Right lobe of liver (tissue), 6 donors: ENCODE measurements around the gene LHFPL2. TPM values are rescaled to one million over a fixed set of nuclear protein-coding genes. Genes with fewer than 3 reads are reported as not detected.
A peak's percentile ranks its signal among the peaks of the same experiment; 100 is the strongest.

Source experiments
- ATAC-seq, 4 donors: fragments of 200-7000 bp; cut with Tn5 transposase; one replicate each; pipeline ENCODE4 v1.9.1; 2020; ENCODE audit warnings: mild to moderate bottlenecking in 4 of 4, moderate library complexity in 4 of 4
- DNase-seq, 3 donors: peaks; one replicate each; pipeline ENCODE4 v3.0.0-alpha.2; 2020
- H3K27ac ChIP-seq, 3 donors: fragments of 200-600 bp; one replicate each; pipeline ENCODE4 v1.8.0; 2022
- H3K27me3 ChIP-seq, 2 donors: fragments of 200-600 bp; one replicate each; pipeline ENCODE4 v1.8.0; 2022
- H3K36me3 ChIP-seq, 4 donors: fragments of 200-600 bp; sonication (generic) in 1 of 4; one replicate each; pipeline versions ENCODE4 v1.5.1 to v1.8.0; 2017 to 2022; ENCODE audit warnings: control low read depth in 1 of 4
- H3K4me1 ChIP-seq, 4 donors: fragments of 200-600 bp; sonication (generic) in 1 of 4; one replicate each; pipeline versions ENCODE4 v1.5.1 to v1.8.0; 2017 to 2022; ENCODE audit warnings: control low read depth in 1 of 4
- H3K4me3 ChIP-seq, 3 donors: fragments of 200-600 bp; one replicate each; pipeline ENCODE4 v1.8.0; 2022
- H3K9me3 ChIP-seq, 4 donors: fragments of 200-600 bp; sonication (generic) in 1 of 4; one replicate each; pipeline versions ENCODE4 v1.5.1 to v1.8.0; 2017 to 2022; ENCODE audit warnings: control low read depth in 1 of 4
- CTCF ChIP-seq, 4 donors: fragments of 200-600 bp in 3 of 4; fragments of 450-650 bp in 1 of 4; IDR thresholded peaks; one replicate each; pipeline versions ENCODE4 v1.5.1 to v1.8.0; 2016 to 2022; ENCODE audit warnings: antibody characterized with exemption in 4 of 4, mild to moderate bottlenecking in 2 of 4
- POLR2A ChIP-seq: fragments of 450-650 bp; IDR thresholded peaks from one replicate; pipeline ENCODE4 v1.6.1; 2017; ENCODE audit warnings: antibody characterized with exemption, mild to moderate bottlenecking
- WGBS: methylation state at CpG from one replicate; pipeline ENCODE4 v1.1.6; 2018; ENCODE audit warnings: low coverage, low lambda C conversion rate; ENCODE audit not compliant: insufficient coverage; ENCODE audit errors: missing lambda C conversion rate; 5-methylcytosine and 5-hydroxymethylcytosine counted together
- intact Hi-C, 2 donors: fragments of 100-400 bp; cut with DNase I; formaldehyde crosslinking; loops; one replicate each; pipeline versions ENCODE4 v1.11.2 to v1.14.1; 2022
- total RNA-seq, 6 experiments: library from RNA; depleted of rRNA in 2 of 6; stranded (reverse); fragments of >200 nt in 2 of 6; fragmentation: NEBNext Ultra II Directional in 3 of 6; extraction: Animal tissue kit (Norgen Biotek cat#: 25700) in 3 of 6; gene quantifications; one replicate each; pipeline versions ENCODE4 v1.1.0 to v1.2.4, GENCODE V29; 2016 to 2023
- donor health status: DM: no; HTN: yes; CAD: no.
- donor health status: DM: no; HTN: no; CAD: no.
- donor health status: DM: no; HTN: no; CAD: no.
- donor health status: DM: no; HTN: yes; CAD: no.
- donor health status: DM: no; HTN: yes; CAD: no.

Gene LHFPL2
- total RNA-seq, 6 experiments from 2014 or later, result 2.6 to 11.8 (median 4.3) TPM

DNA sequence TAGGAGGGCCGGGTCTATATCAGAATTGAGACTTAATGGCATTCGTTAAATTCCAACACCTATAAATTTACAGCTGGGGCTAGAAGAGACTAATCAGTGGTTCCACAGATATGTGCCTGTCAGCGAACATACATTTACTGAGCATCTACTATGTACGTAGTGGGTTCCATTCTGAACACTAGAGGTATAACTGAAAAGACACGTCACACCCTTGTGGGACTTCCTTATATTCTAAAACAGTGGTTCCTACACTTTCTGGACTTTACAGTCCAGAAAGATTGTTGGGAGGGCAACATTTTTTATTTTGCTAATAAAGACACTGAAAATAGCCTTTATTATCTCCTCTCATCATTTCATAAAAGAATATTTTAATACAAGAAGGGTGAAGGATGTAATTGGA is 147.7 kb downstream of the LHFPL2 start:
- peaks cover 0 to 6% (median 0%) of the 10 kb centered on the region in 4 donors for H3K4me1 ChIP-seq
- H3K27me3 ChIP-seq, result no peaks in the 10 kb centered on the region
- DNase-seq, result no peak
- 73% methylated on average over 4 of the region's 5 CpGs for WGBS
- TF ChIP-seq CTCF (IDR thresholded peaks at IDR 0.05), result no peak
- H3K27ac ChIP-seq, result no peak overlapping the region
- no peaks in the 10 kb centered on the region for H3K9me3 ChIP-seq
- no peak for ATAC-seq
- intact Hi-C loops, result no loop called here
- no peaks in the 10 kb centered on the region for H3K36me3 ChIP-seq
- H3K4me3 ChIP-seq, result no peak overlapping the region

- Histone ChIP-seq H3K27ac (no peak overlapping the region), H3K9me3 (no peaks in the 10 kb centered on the region), H3K36me3 (no peaks in the 10 kb centered on the region), H3K4me3 (no peak overlapping the region), H3K27me3 (no peaks in the 10 kb centered on the region), H3K4me1 (peaks cover 0 to 6% (median 0%) of the 10 kb centered on the region in 4 donors)
- no peak for TF ChIP-seq CTCF (IDR thresholded peaks at IDR 0.05)
- TF ChIP-seq POLR2A, result no peak
- ATAC-seq (no peak), DNase-seq (no peak)
- 53% methylated on average over 2 of the region's 2 CpGs for WGBS
- intact Hi-C loops, result no loop called here
Observed at GRCh38 chr5:78500028-78500427, 148.5 kb downstream of the LHFPL2 start.

DNA sequence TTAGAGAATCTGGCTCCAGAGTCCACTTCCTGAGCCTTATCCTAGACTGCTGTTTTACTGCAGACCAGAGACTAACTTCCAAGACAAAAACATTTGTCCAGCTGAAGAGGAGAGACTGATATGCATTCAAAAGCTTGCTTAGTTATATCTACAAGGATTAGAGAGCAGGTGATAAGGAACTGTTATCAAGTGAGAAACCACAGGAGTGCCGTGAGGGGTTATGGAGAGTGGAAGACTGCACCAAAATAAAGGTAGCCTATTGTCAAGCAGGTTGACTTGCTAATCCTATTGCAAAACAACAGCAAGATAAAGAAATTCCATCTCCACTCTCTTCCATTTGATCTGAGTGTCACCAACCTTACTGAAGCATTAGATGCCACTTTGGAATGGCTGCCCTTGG is 149.1 kb downstream of the LHFPL2 start:
- 89% methylated on average over 1 of the region's 1 CpG for WGBS
- Histone ChIP-seq H3K4me3 (no peak overlapping the region), H3K4me1 (peaks cover 0 to 6% (median 0%) of the 10 kb centered on the region in 4 donors), H3K27ac (no peak overlapping the region), H3K27me3 (no peaks in the 10 kb centered on the region), H3K9me3 (no peaks in the 10 kb centered on the region), H3K36me3 (no peaks in the 10 kb centered on the region)
- DNase-seq (no peak), ATAC-seq (no peak)
- intact Hi-C loops, result no loop called here
- TF ChIP-seq CTCF (IDR thresholded peaks at IDR 0.05) (no peak), POLR2A (no peak)

DNA sequence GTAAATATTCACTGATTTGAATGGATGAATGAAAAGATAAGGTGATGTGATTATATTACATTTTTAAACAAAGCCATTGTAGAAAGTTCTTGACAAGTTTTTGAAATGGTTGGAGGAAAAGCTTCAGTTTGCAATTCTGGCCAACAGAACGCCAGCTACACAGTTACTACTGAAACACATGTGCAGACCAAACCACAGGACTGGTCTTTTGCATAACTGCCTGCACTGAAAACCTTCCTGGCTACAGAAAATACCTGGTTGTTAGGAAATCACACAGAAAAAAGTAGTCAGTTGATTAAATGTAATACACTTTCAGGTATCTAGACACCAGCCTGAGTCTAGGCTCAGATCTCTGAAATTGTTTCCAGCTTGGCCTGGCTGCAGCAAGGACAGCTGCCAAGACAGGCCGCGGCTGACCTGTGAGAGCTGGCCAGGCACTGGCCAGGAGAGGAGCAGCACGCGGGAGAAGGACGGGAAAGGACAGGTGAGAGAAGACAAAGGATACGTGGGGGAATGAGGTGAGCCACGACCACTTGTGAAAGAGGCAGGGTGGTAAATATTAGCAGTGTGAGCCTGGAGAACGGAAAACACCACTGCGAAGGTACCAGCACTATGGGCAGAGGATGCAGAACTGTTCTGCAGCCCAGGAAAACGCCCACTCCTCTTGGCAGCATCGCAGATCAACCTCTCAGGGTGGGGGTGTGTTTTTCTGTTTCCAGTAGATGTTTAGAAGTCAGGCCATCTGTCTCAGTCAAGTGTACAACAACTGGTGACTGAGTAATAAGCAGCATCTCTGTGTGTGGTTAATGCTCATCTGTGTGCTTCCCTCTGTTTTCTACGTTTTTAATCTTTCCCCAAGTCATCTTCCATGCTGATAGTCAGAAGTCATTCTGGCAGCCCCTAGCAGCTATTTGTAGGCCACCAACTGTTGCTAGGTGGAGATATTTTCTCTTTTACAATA is 150.7 kb downstream of the LHFPL2 start:
- WGBS, result 46% methylated on average over 11 of the region's 13 CpGs

More for the DNA sequence above, 150.7 kb downstream of the LHFPL2 start:
- Histone ChIP-seq H3K4me1 (peaks cover 0 to 6% (median 0%) of the 10 kb centered on the region in 4 donors), H3K4me3 (no peak overlapping the region), H3K27ac (no peak overlapping the region), H3K9me3 (no peaks in the 10 kb centered on the region), H3K27me3 (no peaks in the 10 kb centered on the region), H3K36me3 (no peaks in the 10 kb centered on the region)
- ATAC-seq (peak; percentile 46 to 89 (median 50)), DNase-seq (peak; percentile 42 to 64 (median 61))
- no peak for TF ChIP-seq POLR2A
- TF ChIP-seq CTCF (IDR thresholded peaks at IDR 0.05), result no peak
- intact Hi-C loops, result no loop called here
